Measurements from ENCODE around the gene LRRC8B.
"Not testable (repeated sequence)": the region's sequence is repeated elsewhere in the genome, so short reads cannot be mapped to it uniquely, and the experiment has no call there.

Gene LRRC8B

DNA sequence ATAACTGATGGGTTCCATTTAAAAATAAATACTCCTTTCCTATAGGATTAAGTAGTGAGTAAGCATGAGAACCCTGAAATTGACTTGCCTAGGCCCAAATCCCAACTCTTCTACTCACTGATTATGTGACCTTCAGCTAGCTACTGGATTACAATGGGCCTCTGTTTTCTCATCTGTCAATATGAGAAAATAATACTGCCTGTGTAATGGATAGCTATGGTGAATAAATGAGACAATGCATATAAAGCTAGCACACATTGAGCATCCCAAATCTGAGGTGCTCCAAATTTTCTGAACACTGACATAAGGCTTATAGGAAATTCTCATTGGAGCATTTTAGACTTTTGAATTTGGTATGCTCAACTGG lies 103.0 kb downstream of the LRRC8B start:
- TF ChIP-seq, protein P1, sequence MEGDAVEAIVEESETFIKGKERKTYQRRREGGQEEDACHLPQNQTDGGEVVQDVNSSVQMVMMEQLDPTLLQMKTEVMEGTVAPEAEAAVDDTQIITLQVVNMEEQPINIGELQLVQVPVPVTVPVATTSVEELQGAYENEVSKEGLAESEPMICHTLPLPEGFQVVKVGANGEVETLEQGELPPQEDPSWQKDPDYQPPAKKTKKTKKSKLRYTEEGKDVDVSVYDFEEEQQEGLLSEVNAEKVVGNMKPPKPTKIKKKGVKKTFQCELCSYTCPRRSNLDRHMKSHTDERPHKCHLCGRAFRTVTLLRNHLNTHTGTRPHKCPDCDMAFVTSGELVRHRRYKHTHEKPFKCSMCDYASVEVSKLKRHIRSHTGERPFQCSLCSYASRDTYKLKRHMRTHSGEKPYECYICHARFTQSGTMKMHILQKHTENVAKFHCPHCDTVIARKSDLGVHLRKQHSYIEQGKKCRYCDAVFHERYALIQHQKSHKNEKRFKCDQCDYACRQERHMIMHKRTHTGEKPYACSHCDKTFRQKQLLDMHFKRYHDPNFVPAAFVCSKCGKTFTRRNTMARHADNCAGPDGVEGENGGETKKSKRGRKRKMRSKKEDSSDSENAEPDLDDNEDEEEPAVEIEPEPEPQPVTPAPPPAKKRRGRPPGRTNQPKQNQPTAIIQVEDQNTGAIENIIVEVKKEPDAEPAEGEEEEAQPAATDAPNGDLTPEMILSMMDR (conservative IDR thresholded peaks at IDR 0.05; ENCODE audit: low read depth, low read length), result no peak

GRCh38 chr1:89629146-89629545 lies 104.5 kb downstream of the LRRC8B start:
- TF ChIP-seq, protein P1 (conservative IDR thresholded peaks at IDR 0.05; ENCODE audit: low read depth, low read length), result no peak
- DNase-seq (ENCODE audit: low read depth), result no peak
- H3K4me3 ChIP-seq (ENCODE audit: low read length), result no peak overlapping the region

More for the DNA sequence above, 103.0 kb downstream of the LRRC8B start:
- H3K4me3 ChIP-seq (ENCODE audit: low read length), result no peak overlapping the region
- no peak for DNase-seq (ENCODE audit: low read depth)

- DNase-seq (ENCODE audit: low read depth); H3K4me3 ChIP-seq (ENCODE audit: low read length): not testable (repeated sequence)
Observed at GRCh38 chr1:89629600-89629999, 105.0 kb downstream of the LRRC8B start.

GRCh38 chr1:89630048-89630447 lies 105.4 kb downstream of the LRRC8B start:
- DNase-seq (ENCODE audit: low read depth), result no peak
- TF ChIP-seq, protein P1 (conservative IDR thresholded peaks at IDR 0.05; ENCODE audit: low read depth, low read length), result no peak
- H3K4me3 ChIP-seq (ENCODE audit: low read length), result no peak overlapping the region

- peak overlapping the region; percentile 73 for H3K4me3 ChIP-seq (ENCODE audit: low read length)
- no peak for DNase-seq (ENCODE audit: low read depth)
- TF ChIP-seq, protein P1 (conservative IDR thresholded peaks at IDR 0.05; ENCODE audit: low read depth, low read length), result no peak
Observed at GRCh38 chr1:89631816-89632656, 107.4 kb downstream of the LRRC8B start.

- H3K4me3 ChIP-seq (ENCODE audit: low read length), result peak within 1 kb of the TSS; percentile 73
- DNase-seq (ENCODE audit: low read depth), result no peak
- TF ChIP-seq, protein P1 (conservative IDR thresholded peaks at IDR 0.05; ENCODE audit: low read depth, low read length), result peak; percentile 22
Observed at GRCh38 chr1:89632657-89633247, 108.1 kb downstream of the LRRC8B start, which contains the start of gene LRRC8C. TSS of gene LRRC8C (plus strand) at chr1:89633120. CDS start at chr1:89686474, 53,354 bp downstream.

GRCh38 chr1:89633248-89633799 lies 108.7 kb downstream of the LRRC8B start:
- TF ChIP-seq, protein P1 (conservative IDR thresholded peaks at IDR 0.05; ENCODE audit: low read depth, low read length), result no peak
- DNase-seq (ENCODE audit: low read depth), result no peak
- peak overlapping the region; percentile 62 for H3K4me3 ChIP-seq (ENCODE audit: low read length)
